ENCODE results near the gene SGPP2.
"Not testable (repeated sequence)": the region's sequence is repeated elsewhere in the genome, so short reads cannot be mapped to it uniquely, and the experiment has no call there.

DNA sequence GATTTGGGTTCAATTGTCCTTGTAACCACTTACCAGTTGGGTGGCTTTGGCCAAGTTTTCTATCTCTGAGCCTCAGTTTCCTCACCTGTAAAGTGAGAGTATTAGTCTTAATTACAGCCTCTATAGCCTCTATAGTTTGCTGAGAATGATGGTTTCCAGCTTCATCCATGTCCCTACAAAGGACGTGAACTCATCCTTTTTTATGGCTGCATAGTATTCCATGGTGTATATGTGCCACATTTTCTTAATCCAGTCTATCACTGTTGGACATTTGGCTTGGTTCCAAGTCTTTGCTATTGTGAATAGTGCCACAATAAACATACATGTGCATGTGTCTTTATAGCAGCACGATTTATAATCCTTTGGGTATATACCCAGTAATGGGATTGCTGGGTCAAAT, 12.0 kb upstream of the SGPP2 start:
- TF ChIP-seq CBX2 (IDR thresholded peaks at IDR 0.05; ENCODE audit: borderline replicate concordance, low read depth); KDM1A (IDR thresholded peaks at IDR 0.05; ENCODE audit: low read depth); EP300 (IDR thresholded peaks at IDR 0.05); ZSCAN20 (CRISPR knock-in tag; IDR thresholded peaks at IDR 0.05); JUNB (IDR thresholded peaks at IDR 0.05); POLR2A (IDR thresholded peaks at IDR 0.05; ENCODE audit: low read length); SREBF2 (IDR thresholded peaks at IDR 0.05); CEBPB (IDR thresholded peaks at IDR 0.05); MAFK (IDR thresholded peaks at IDR 0.05; ENCODE audit: partially characterized antibody); ESRRA (IDR thresholded peaks at IDR 0.05; ENCODE audit: borderline replicate concordance, low read length); RFX5 (IDR thresholded peaks at IDR 0.05): not testable (repeated sequence)
- TF ChIP-seq, protein P1, sequence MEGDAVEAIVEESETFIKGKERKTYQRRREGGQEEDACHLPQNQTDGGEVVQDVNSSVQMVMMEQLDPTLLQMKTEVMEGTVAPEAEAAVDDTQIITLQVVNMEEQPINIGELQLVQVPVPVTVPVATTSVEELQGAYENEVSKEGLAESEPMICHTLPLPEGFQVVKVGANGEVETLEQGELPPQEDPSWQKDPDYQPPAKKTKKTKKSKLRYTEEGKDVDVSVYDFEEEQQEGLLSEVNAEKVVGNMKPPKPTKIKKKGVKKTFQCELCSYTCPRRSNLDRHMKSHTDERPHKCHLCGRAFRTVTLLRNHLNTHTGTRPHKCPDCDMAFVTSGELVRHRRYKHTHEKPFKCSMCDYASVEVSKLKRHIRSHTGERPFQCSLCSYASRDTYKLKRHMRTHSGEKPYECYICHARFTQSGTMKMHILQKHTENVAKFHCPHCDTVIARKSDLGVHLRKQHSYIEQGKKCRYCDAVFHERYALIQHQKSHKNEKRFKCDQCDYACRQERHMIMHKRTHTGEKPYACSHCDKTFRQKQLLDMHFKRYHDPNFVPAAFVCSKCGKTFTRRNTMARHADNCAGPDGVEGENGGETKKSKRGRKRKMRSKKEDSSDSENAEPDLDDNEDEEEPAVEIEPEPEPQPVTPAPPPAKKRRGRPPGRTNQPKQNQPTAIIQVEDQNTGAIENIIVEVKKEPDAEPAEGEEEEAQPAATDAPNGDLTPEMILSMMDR (IDR thresholded peaks at IDR 0.05) = not testable (repeated sequence)
- TF ChIP-seq, protein P2, sequence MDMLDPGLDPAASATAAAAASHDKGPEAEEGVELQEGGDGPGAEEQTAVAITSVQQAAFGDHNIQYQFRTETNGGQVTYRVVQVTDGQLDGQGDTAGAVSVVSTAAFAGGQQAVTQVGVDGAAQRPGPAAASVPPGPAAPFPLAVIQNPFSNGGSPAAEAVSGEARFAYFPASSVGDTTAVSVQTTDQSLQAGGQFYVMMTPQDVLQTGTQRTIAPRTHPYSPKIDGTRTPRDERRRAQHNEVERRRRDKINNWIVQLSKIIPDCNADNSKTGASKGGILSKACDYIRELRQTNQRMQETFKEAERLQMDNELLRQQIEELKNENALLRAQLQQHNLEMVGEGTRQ (IDR thresholded peaks at IDR 0.05) = not testable (repeated sequence)
- TF ChIP-seq, protein P3, sequence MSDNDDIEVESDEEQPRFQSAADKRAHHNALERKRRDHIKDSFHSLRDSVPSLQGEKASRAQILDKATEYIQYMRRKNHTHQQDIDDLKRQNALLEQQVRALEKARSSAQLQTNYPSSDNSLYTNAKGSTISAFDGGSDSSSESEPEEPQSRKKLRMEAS (IDR thresholded peaks at IDR 0.05) = not testable (repeated sequence)

Measured in A549 (cell line).